HG03439 (cell line): ENCODE data around the gene TGIF2LY.
"Not testable (repeated sequence)": the region's sequence is repeated elsewhere in the genome, so short reads cannot be mapped to it uniquely, and the experiment has no call there.

Experiments
- ATAC-seq: cut with Tn5 transposase; IDR thresholded peaks from one replicate; pipeline ENCODE4 v1.9.1; 2021; ENCODE audit warnings: mild to moderate bottlenecking, moderate library complexity; ENCODE audit not compliant: unreplicated experiment

Gene TGIF2LY

DNA sequence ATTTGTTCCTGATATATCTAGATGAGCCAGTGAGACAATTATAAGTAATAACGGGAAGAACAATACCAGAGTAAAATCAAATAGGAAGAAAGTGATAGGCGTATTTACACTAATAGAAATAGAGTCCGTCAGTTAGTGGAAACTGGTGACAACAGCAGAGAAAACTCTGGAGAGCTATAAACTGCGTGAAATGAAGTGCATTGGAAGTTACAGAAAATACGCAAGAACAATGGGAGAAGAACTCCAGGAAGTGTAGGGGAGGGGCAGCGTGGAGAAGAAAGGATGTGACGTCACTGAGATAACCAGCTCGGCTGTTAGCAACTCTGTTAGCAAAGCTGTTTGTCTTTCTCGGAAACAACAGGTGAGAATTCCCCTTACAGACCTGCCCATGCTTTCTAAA, at the start of gene TGIF2LY:
Gene TGIF2LY, plus strand, starts transcription at position 301 of the 400 bp plus-strand sequence. CDS start 178 bp downstream, outside the sequence.
- ATAC-seq = not testable (repeated sequence)
